ENCODE measurements around the gene NUDT14. TPM values are rescaled to one million over a fixed set of nuclear protein-coding genes. Genes with fewer than 3 reads are reported as not detected.

The NUDT14 gene
- total RNA-seq, 1 donor from 2014 or later, result 37.4 TPM

DNA sequence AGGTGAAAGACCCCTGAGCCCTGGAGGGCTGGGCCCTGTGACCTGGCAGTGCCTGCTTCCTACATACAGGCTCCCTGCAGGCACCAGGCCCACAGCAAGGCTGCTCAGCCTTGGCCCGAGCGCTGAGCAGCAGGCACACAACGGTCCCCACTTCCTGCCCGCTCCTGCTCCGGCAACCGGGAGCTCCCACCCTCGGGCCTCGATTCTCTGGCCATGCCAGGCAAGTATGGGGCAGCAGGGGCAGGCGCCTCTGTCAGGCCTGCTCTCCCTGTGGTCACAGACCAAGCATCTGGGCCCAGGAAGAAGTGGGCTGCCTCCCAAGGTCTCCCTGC lies 30.6 kb upstream of the NUDT14 start:
- no peaks in the 10 kb centered on the region for H3K4me1 Mint-ChIP-seq (ENCODE audit: low read depth)
- H3K36me3 Mint-ChIP-seq (ENCODE audit: low read depth), result peaks cover 1% of the 10 kb centered on the region
- TF ChIP-seq, protein P1, sequence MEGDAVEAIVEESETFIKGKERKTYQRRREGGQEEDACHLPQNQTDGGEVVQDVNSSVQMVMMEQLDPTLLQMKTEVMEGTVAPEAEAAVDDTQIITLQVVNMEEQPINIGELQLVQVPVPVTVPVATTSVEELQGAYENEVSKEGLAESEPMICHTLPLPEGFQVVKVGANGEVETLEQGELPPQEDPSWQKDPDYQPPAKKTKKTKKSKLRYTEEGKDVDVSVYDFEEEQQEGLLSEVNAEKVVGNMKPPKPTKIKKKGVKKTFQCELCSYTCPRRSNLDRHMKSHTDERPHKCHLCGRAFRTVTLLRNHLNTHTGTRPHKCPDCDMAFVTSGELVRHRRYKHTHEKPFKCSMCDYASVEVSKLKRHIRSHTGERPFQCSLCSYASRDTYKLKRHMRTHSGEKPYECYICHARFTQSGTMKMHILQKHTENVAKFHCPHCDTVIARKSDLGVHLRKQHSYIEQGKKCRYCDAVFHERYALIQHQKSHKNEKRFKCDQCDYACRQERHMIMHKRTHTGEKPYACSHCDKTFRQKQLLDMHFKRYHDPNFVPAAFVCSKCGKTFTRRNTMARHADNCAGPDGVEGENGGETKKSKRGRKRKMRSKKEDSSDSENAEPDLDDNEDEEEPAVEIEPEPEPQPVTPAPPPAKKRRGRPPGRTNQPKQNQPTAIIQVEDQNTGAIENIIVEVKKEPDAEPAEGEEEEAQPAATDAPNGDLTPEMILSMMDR (IDR thresholded peaks at IDR 0.05), result no peak
- H3K27ac Mint-ChIP-seq (ENCODE audit: unreplicated experiment), result no peak overlapping the region
- no peaks in the 10 kb centered on the region for H3K9me3 Mint-ChIP-seq (ENCODE audit: low read depth)
- H3K4me3 Mint-ChIP-seq (ENCODE audit: unreplicated experiment), result no peak overlapping the region
- no peak for DNase-seq (ENCODE audit: low spot score)
- H3K27me3 Mint-ChIP-seq (ENCODE audit: low read depth), result no peaks in the 10 kb centered on the region

DNA sequence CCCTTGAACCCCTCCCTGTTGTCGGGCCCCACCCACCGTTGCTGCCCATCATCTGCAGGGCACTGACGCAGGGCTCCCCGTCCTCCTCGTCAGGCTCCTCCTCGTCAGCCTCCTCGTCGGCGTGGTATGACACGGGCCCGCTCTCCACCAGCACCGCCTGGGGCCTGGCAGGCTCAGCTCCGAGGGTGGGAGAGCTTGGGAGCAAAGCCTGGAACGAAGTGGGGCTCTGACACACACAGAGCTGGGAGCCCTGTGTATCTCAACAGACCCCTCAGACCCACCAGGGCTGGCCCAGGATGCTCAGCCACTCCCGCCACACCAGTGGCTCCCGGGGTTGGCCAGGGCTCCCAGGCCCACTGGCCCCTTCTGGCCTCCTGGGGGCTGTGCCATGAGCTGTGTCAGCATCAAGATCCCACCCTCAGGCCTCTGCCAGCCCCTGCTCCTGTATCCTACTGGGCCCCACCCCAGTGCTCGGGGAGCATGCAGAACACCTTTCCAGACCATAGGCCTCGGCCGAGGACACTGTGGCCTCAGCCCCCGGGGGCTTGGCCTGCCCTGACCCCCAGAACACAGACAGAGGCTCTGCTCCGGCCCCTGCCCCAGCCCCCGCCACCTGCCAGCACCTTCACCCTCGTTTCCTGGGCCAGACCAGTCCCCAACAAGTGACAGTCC lies 30.1 kb upstream of the NUDT14 start:
- DNase-seq (ENCODE audit: low spot score), result no peak
- Mint-ChIP-seq H3K27ac (ENCODE audit: unreplicated experiment) (no peak overlapping the region), H3K9me3 (ENCODE audit: low read depth) (no peaks in the 10 kb centered on the region), H3K4me1 (ENCODE audit: low read depth) (no peaks in the 10 kb centered on the region), H3K4me3 (ENCODE audit: unreplicated experiment) (no peak overlapping the region), H3K27me3 (ENCODE audit: low read depth) (no peaks in the 10 kb centered on the region), H3K36me3 (ENCODE audit: low read depth) (peaks cover 1% of the 10 kb centered on the region)
- TF ChIP-seq, protein P1 (IDR thresholded peaks at IDR 0.05), result no peak

DNA sequence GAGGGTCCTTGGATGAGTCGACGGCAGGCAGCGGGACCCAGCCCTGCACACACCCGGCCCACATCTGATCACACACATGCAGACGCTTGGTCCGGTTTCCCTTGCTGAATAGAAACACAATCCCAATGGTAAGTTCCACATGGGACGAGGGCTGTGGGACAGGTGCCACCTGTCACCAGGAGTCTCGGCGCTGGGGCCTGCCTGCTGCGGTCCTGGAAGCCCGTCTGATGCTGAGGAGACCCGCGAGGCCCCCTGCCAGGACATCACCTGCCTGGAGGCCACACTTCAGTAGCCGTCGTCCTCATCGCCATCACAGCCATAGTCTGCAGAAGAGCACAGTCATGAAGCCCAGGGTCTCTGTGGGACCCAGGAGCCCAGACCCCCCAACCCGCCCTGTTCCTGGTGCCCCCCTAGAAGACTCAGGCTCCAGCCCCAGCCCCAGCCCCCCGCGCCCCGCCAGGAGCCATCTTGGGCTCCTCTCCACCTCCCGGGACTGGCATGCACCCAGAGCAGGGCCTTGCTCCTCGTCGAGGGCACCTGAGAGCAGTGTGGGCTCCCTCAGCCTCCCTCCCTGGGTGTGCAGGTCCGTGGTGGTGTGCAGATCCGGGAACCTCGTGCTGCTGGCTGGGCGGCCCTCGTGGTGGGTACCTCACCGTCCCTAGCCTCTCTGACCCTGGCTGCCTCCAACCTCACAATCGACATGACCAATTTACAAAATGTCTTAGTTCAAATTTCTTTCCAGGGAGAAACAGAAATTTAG lies 29.3 kb upstream of the NUDT14 start:
- H3K36me3 Mint-ChIP-seq (ENCODE audit: low read depth), result peaks cover 1% of the 10 kb centered on the region
- DNase-seq (ENCODE audit: low spot score), result no peak
- H3K4me3 Mint-ChIP-seq (ENCODE audit: unreplicated experiment), result no peak overlapping the region
- H3K4me1 Mint-ChIP-seq (ENCODE audit: low read depth), result peaks cover 4% of the 10 kb centered on the region
- no peaks in the 10 kb centered on the region for H3K9me3 Mint-ChIP-seq (ENCODE audit: low read depth)
- TF ChIP-seq, protein P1 (IDR thresholded peaks at IDR 0.05), result no peak
- no peak overlapping the region for H3K27ac Mint-ChIP-seq (ENCODE audit: unreplicated experiment)
- H3K27me3 Mint-ChIP-seq (ENCODE audit: low read depth), result no peaks in the 10 kb centered on the region

DNA sequence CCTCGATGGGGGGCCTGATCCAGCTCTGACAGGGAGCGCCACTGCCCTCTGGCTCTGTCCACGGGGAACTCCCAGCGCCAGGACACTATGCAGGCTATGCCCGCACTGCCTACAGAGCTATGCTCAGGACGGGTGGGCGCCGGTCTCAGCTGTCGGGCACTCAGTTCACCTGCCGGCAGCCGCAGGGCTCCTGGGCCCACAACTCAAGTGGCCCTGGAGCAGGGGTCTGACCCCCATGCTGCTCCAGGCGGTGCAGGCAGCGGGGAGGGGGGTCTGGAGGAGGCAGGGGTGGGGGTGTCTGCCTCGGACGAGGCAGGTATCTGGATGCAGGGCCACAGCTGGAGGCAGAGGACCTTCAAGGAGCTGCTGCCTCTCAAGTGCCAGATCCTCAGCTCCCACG lies 28.5 kb upstream of the NUDT14 start:
- Mint-ChIP-seq H3K4me3 (ENCODE audit: unreplicated experiment) (no peak overlapping the region), H3K9me3 (ENCODE audit: low read depth) (no peaks in the 10 kb centered on the region), H3K27ac (ENCODE audit: unreplicated experiment) (no peak overlapping the region), H3K36me3 (ENCODE audit: low read depth) (peaks cover 1% of the 10 kb centered on the region), H3K4me1 (ENCODE audit: low read depth) (peaks cover 4% of the 10 kb centered on the region), H3K27me3 (ENCODE audit: low read depth) (no peaks in the 10 kb centered on the region)
- TF ChIP-seq, protein P1 (IDR thresholded peaks at IDR 0.05), result no peak
- no peak for DNase-seq (ENCODE audit: low spot score)

DNA sequence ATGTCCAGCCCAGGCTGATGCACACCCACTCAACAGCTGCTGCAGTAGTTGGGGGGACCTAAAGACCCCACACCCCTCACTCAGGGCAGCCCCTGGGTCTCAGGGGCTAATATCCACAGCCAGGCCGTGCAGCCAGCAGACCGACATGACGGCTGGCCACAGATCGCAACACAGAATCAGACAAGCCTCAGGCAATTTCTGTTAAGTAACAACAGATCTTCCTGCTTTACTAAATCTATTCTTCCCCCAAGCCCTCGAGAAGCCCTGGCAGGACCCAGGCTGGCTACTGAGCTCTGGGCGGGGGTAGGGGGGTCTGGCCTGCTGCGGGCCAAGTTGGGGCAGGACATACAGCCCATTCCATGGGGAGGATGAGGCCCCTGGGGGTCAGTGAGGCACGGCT lies 28.0 kb upstream of the NUDT14 start:
- TF ChIP-seq, protein P1 (IDR thresholded peaks at IDR 0.05), result no peak
- H3K9me3 Mint-ChIP-seq (ENCODE audit: low read depth), result no peaks in the 10 kb centered on the region
- peaks cover 1% of the 10 kb centered on the region for H3K36me3 Mint-ChIP-seq (ENCODE audit: low read depth)
- H3K27me3 Mint-ChIP-seq (ENCODE audit: low read depth), result no peaks in the 10 kb centered on the region
- H3K4me3 Mint-ChIP-seq (ENCODE audit: unreplicated experiment), result no peak overlapping the region
- DNase-seq (ENCODE audit: low spot score), result no peak
- peaks cover 4% of the 10 kb centered on the region for H3K4me1 Mint-ChIP-seq (ENCODE audit: low read depth)
- no peak overlapping the region for H3K27ac Mint-ChIP-seq (ENCODE audit: unreplicated experiment)

Data from chondrocyte (in vitro differentiated cells).